Endodermal cell (in vitro differentiated cells): Measurements from ENCODE around the gene VIPR2. TPM values are rescaled to one million over a fixed set of nuclear protein-coding genes. Genes with fewer than 3 reads are reported as not detected.
"Not testable (repeated sequence)": the region's sequence is repeated elsewhere in the genome, so short reads cannot be mapped to it uniquely, and the experiment has no call there.

Experiments used
- DNase-seq: peaks from one replicate; pipeline ENCODE4 v3.0.0-alpha.2; 2017
- H3K27ac ChIP-seq: 2 replicates; pipeline ENCODE4 v1.5.1; 2013; ENCODE audit warnings: mild to moderate bottlenecking, low read depth, low read length, moderate library complexity
- H3K27me3 ChIP-seq: 2 replicates; pipeline ENCODE4 v1.6.1; 2013; ENCODE audit warnings: mild to moderate bottlenecking, low read length, moderate library complexity; ENCODE audit not compliant: insufficient read depth, control insufficient read depth, poor library complexity, severe bottlenecking
- H3K36me3 ChIP-seq: 2 replicates; pipeline ENCODE4 v1.7.0; 2013; ENCODE audit warnings: mild to moderate bottlenecking, low read length, moderate library complexity; ENCODE audit not compliant: control insufficient read depth, insufficient read depth
- H3K4me1 ChIP-seq: one replicate; pipeline ENCODE4 v1.7.0; 2013; ENCODE audit warnings: low read length; ENCODE audit not compliant: control insufficient read depth, insufficient read depth
- H3K4me3 ChIP-seq: 2 replicates; pipeline ENCODE4 v1.5.1; 2013; ENCODE audit warnings: mild to moderate bottlenecking, low read length, moderate library complexity
- H3K9ac ChIP-seq: 2 replicates; pipeline ENCODE4 v1.6.1; 2013; ENCODE audit warnings: mild to moderate bottlenecking, low read length, moderate library complexity; ENCODE audit not compliant: poor library complexity, severe bottlenecking; ENCODE audit errors: extremely low read depth
- H3K9me3 ChIP-seq: 2 replicates; pipeline ENCODE4 v1.6.1; 2013; ENCODE audit warnings: mild to moderate bottlenecking, low read length, moderate library complexity; ENCODE audit not compliant: control insufficient read depth
- H3K27ac Mint-ChIP-seq: 2 replicates; pipeline ENCODE4 v1.8.0; 2020; ENCODE audit warnings: mixed read lengths
- H3K27me3 Mint-ChIP-seq: 2 replicates; pipeline ENCODE4 v1.8.0; 2021; ENCODE audit warnings: mild to moderate bottlenecking, mixed read lengths; ENCODE audit not compliant: insufficient read depth
- H3K36me3 Mint-ChIP-seq: 2 replicates; pipeline ENCODE4 v1.8.0; 2020; ENCODE audit warnings: low read depth, mixed read lengths
- H3K4me1 Mint-ChIP-seq: 2 replicates; pipeline ENCODE4 v1.8.0; 2020; ENCODE audit warnings: mixed read lengths
- H3K4me3 Mint-ChIP-seq: 2 replicates; pipeline ENCODE4 v1.8.0; 2020; ENCODE audit warnings: mild to moderate bottlenecking, moderate library complexity, mixed read lengths
- H3K9me3 Mint-ChIP-seq: 2 replicates; pipeline ENCODE4 v1.8.0; 2020; ENCODE audit warnings: mild to moderate bottlenecking, mixed read lengths
- CTCF ChIP-seq: fragments of 200-600 bp; sonication (generic); conservative IDR thresholded peaks from 2 replicates; pipeline ENCODE4 v1.5.0; 2021; ENCODE audit warnings: antibody characterized with exemption, mild to moderate bottlenecking
- WGBS, 2 experiments: methylation state at CpG; one replicate each; pipeline versions ENCODE4 v1.1.5 to v1.1.7; 2013; ENCODE audit warnings: missing lambda C conversion rate in 2 of 2, mixed read lengths in 1 of 2; ENCODE audit not compliant: insufficient coverage in 1 of 2, insufficient read length in 1 of 2; 5-methylcytosine and 5-hydroxymethylcytosine counted together
- total RNA-seq, 2 donors: library from RNA; stranded (reverse); fragmentation: NEBNext Ultra II Directional in 1 of 2; extraction: Animal tissue kit (Norgen Biotek cat#: 25700) in 1 of 2; gene quantifications; 2 replicates in 1 of 2; 3 replicates in 1 of 2; pipeline ENCODE4 v1.2.1, GENCODE V29; 2021

The VIPR2 gene
- total RNA-seq, 2 donors from 2014 or later, result 0.64 to 1.8 TPM

GRCh38 chr7:159000859-159001435 lies 143.7 kb downstream of the VIPR2 start:
- H3K27ac Mint-ChIP-seq, result no peak overlapping the region
- TF ChIP-seq CTCF, result peak; percentile 61
- WGBS, 2 experiments, result 79 to 86% methylated on average over 15 to 21 of the region's 21 CpGs

GRCh38 chr7:159000070-159000469 lies 144.6 kb downstream of the VIPR2 start:
- H3K9me3 Mint-ChIP-seq, result peaks cover 21% of the 10 kb centered on the region
- no peak for TF ChIP-seq CTCF
- H3K27ac ChIP-seq, result no peak overlapping the region
- no peaks in the 10 kb centered on the region for H3K36me3 Mint-ChIP-seq
- H3K4me1 Mint-ChIP-seq, result no peaks in the 10 kb centered on the region
- DNase-seq, result no peak
- H3K9ac ChIP-seq, result no peak overlapping the region
- H3K27ac Mint-ChIP-seq, result no peak overlapping the region
- H3K36me3 ChIP-seq, result no peaks in the 10 kb centered on the region
- peaks cover 28% of the 10 kb centered on the region for H3K27me3 Mint-ChIP-seq
- no peaks in the 10 kb centered on the region for H3K4me1 ChIP-seq
- H3K4me3 ChIP-seq, result no peak overlapping the region
- no peak overlapping the region for H3K4me3 Mint-ChIP-seq
- H3K27me3 ChIP-seq, result no peaks in the 10 kb centered on the region
- H3K9me3 ChIP-seq, result peaks cover 18% of the 10 kb centered on the region
- WGBS, 2 experiments, result 89 to 91% methylated on average over 13 of the region's 13 CpGs

More at GRCh38 chr7:159000859-159001435, 143.7 kb downstream of the VIPR2 start:
- Histone ChIP-seq H3K4me1 (no peaks in the 10 kb centered on the region), H3K36me3 (no peaks in the 10 kb centered on the region), H3K9ac (no peak overlapping the region), H3K9me3 (peaks cover 18% of the 10 kb centered on the region), H3K4me3 (no peak overlapping the region), H3K27ac (no peak overlapping the region), H3K27me3 (no peaks in the 10 kb centered on the region)
- peaks cover 13% of the 10 kb centered on the region for H3K9me3 Mint-ChIP-seq
- H3K4me3 Mint-ChIP-seq, result no peak overlapping the region
- no peaks in the 10 kb centered on the region for H3K36me3 Mint-ChIP-seq
- H3K27me3 Mint-ChIP-seq, result peaks cover 21% of the 10 kb centered on the region
- DNase-seq, result no peak
- H3K4me1 Mint-ChIP-seq, result no peaks in the 10 kb centered on the region

- H3K36me3 ChIP-seq, result no peaks in the 10 kb centered on the region
- no peak overlapping the region for H3K27ac Mint-ChIP-seq
- no peaks in the 10 kb centered on the region for H3K36me3 Mint-ChIP-seq
- H3K27ac ChIP-seq, result no peak overlapping the region
- peaks cover 15% of the 10 kb centered on the region for H3K9me3 ChIP-seq
- no peak overlapping the region for H3K4me3 ChIP-seq
- no peak for DNase-seq
- WGBS, 2 experiments, result 87 to 93% methylated on average over 18 to 21 of the region's 21 CpGs
- H3K4me3 Mint-ChIP-seq, result no peak overlapping the region
- H3K9me3 Mint-ChIP-seq, result peaks cover 24% of the 10 kb centered on the region
- H3K27me3 Mint-ChIP-seq, result peaks cover 33% of the 10 kb centered on the region
- no peaks in the 10 kb centered on the region for H3K27me3 ChIP-seq
- no peak for TF ChIP-seq CTCF
- no peak overlapping the region for H3K9ac ChIP-seq
- H3K4me1 Mint-ChIP-seq, result no peaks in the 10 kb centered on the region
- no peaks in the 10 kb centered on the region for H3K4me1 ChIP-seq
These were observed 145.2 kb downstream of the VIPR2 start for GRCh38 chr7:158999496-158999895.

- not testable (repeated sequence) for H3K36me3 ChIP-seq, H3K36me3 Mint-ChIP-seq, H3K27ac Mint-ChIP-seq, H3K27me3 ChIP-seq, H3K9ac ChIP-seq, H3K4me1 ChIP-seq, H3K4me3 ChIP-seq, H3K27ac ChIP-seq, H3K4me3 Mint-ChIP-seq, H3K4me1 Mint-ChIP-seq, DNase-seq
- Mint-ChIP-seq H3K9me3 (peaks cover 35% of the 10 kb centered on the region), H3K27me3 (peaks cover 44% of the 10 kb centered on the region)
- H3K9me3 ChIP-seq, result peaks cover 13% of the 10 kb centered on the region
- WGBS, 2 experiments, result 63% methylated on average over 4 of the region's 9 CpGs; no CpG with 5 or more reads in 1 of the 2 experiments
These were observed 146.4 kb downstream of the VIPR2 start for GRCh38 chr7:158998261-158998660.
